Fibroblast of upper back skin (primary cell): ENCODE data around the gene ELMO3.

Experiments used
- DNase-seq: peaks from one replicate; pipeline ENCODE4 v3.0.0-alpha.2; 2013

The ELMO3 gene

GRCh38 chr16:67183627-67184452 is 15.1 kb upstream of the ELMO3 start, which contains the start of gene MATCAP1:
Gene MATCAP1 (minus strand): TSS chr16:67183963. CDS start chr16:67180610, 3,353 bp downstream.
- peak; percentile 98 for DNase-seq

GRCh38 chr16:67184453-67184994 is 14.4 kb upstream of the ELMO3 start:
- no peak for DNase-seq

- DNase-seq: peak; percentile 85
Observed at GRCh38 chr16:67184995-67185650, 13.8 kb upstream of the ELMO3 start.

GRCh38 chr16:67185651-67186134 is 13.2 kb upstream of the ELMO3 start:
- DNase-seq: no peak

DNA sequence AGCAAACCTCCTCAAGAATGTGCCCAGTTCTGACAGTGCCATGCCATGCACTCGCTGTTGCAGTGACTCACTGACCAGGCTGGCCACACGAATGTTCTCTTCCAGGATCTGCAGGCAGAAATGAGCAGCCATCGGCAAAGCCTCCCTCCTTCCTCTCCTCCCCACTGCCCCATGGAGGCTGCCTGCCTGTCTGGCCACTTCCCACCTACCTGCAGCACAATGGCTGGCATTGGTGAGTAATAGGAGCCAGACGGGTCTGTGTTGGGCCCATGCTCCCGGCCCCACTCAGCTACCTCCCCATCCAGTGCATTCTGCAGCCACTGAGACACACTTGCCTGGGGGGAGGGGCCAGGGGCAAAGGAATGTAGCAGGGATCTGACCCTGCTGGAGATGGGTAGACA is 12.4 kb upstream of the ELMO3 start:
- DNase-seq: no peak

- DNase-seq: no peak
Observed at GRCh38 chr16:67187175-67187890, 11.6 kb upstream of the ELMO3 start.

DNA sequence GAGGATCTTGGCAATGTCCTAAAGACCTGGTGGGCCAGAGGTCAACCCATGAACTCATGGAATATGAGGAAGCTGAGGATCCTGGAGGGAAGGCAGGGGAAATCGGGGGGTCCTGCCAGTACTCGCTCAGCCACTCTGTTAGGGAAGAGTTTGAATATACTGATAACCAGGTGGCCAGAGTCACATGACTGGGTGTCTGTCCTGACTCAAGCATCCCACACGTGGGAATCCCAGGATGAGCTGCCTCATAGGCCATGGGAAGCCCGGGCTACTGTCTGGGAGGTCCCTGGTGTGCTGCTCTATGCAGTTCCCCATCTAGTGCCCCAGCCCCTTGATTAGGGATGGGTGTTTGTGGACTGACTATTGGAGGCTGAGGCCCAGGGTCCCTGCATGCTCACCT is 10.6 kb upstream of the ELMO3 start:
- DNase-seq: no peak

DNA sequence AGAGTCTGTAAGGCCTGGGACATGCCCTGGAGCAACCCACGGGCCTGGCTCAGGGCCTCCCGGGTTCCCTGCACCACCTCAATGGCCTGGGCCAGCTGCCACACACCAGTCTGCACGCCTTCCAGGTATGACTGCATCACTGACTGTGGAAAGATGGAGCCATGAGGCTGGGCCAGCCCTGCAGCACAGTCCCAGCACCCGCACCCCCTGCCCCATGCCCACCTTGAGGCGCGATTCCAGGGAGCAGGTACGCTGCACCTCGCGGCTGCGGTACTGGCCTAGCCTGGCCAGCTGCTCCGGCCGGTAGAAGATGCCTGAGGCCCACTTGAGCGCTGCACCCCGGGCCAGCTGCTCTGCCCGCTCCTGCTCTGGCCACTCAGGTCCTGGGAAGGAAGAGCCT is 10.1 kb upstream of the ELMO3 start:
- DNase-seq: no peak

DNA sequence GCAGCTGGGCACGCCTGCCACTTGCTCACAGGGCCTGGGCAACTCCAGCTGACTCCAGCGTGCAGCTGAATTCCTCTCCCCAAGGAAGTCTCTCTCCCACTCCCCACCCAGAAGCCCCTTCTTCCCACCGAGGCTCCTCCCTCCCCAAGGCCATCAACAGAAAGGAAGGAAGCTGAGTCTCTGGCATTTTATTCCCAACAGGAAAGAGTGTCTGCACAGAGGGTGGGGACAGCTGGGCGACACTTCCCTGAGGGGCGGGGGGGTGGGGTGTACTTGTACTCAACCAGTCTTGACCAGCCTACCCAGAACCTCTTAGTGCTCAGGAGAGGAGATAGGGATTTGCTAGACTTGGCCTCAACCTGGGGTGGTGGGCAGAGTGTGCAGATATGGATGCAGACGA is 8.9 kb upstream of the ELMO3 start, which contains the start of gene EXOC3L1:
EXOC3L1 (minus strand) TSS at position 96 of the 400 bp plus-strand sequence. CDS start 460 bp downstream, outside the sequence.
- no peak for DNase-seq

GRCh38 chr16:67190448-67191399 is 8.2 kb upstream of the ELMO3 start:
- DNase-seq: no peak

DNA sequence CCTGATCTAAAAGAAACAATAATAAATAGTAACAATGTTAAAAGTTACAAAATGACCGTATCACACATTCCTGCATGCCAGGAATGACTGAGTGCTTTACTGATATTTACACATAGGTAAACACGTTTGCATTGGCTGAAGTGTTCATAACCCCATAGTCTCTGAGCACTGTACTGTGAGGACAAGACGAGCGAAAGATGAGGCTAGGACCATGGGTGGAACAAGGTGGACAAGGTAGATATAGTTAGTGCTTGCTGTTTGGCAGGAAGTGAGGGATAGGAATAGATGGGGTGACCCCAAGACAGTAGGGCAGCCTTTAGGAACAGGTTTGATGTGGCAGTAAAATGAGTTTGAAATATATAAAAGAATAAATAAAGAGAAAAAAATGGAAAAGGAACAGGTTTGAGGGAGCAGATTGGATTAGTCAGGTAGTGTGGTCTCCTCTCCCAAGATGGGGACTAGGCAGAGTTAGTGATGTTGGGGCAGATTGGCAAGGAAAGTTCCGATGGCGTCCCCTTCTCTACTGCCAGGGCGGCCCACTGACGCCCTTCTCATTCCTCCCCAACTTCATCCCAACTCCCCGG is 7.4 kb upstream of the ELMO3 start:
- DNase-seq: no peak

GRCh38 chr16:67191995-67192681 is 6.8 kb upstream of the ELMO3 start, which contains the start of gene E2F4:
Gene E2F4 (plus strand): TSS chr16:67192155. CDS start chr16:67192228, 73 bp downstream.
- DNase-seq: peak; percentile 88

GRCh38 chr16:67192781-67193361 is 6.1 kb upstream of the ELMO3 start:
- DNase-seq: no peak

DNA sequence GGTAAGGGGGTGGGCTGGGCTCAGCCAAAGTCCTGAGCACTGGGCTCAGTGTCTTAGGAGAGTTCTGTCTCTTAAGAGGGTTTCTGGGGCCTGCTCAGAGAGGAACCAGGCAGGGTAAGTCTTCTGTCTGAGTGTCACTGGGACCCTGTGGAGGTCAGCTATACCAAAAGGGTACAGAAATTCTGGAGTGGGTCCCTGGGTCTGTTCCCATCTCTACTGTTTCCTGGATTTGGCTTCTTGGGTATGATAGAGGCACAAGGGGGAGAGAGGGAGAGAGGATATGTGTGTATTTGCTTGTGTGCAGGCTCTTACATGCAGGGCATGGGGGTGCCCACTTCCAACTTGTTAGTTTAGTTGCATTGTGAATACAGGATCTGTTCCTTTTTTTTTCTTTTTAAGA is 5.4 kb upstream of the ELMO3 start:
- DNase-seq: no peak

DNA sequence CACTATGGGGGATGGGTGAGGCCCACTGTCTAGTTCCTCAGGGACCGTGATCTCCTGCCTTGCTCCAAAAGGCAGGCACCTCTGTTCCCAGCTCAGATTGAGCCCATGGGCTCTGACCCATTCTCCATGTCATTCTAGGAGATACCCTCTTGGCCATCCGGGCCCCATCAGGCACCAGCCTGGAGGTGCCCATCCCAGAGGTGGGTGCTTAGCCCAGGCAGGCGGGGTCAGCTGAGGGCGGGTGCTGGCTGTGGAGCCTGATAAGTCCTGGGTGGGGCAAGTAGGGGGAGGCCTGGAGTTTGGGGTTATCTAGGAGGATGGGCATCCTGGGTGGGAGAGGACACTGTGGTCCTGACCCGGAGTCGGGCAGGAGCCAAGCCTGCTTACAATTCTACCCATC is 4.7 kb upstream of the ELMO3 start:
- no peak for DNase-seq

GRCh38 chr16:67195676-67196075 is 3.3 kb upstream of the ELMO3 start:
- DNase-seq: no peak

DNA sequence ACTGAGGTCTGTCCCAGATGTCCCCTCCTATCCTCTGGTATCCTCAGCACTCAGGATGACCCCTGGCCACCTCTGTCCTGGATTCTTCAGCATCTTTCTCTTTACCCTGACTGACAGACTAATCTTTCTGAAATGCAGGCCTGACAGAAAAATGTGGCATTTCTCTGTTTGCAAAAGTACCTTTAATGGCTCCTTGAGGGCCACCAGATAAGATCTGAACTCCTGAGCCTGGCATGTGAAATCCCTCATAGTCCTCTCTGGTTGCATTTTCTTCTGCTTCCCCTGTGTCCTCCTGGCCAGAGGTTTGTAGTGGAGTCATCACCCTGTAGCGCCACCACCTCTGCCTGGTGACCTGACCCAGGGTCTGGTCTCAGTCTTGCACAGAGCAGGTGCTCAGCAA is 2.0 kb upstream of the ELMO3 start:
- no peak for DNase-seq

DNA sequence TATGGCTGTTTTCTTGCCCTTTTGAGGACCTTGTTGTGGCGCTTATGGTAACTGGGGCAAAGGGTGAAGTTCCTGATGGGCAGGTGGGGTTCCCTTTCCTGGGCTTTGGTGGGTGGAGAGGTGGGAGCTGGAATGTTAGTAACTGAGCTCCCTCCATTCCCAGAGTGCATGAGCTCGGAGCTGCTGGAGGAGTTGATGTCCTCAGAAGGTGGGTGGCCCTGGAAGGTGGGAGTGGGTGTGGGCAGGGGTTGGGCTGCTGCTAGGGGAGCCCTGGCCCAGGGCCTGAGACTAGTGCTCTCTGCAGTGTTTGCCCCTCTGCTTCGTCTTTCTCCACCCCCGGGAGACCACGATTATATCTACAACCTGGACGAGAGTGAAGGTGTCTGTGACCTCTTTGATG is 1.2 kb upstream of the ELMO3 start:
- no peak for DNase-seq

DNA sequence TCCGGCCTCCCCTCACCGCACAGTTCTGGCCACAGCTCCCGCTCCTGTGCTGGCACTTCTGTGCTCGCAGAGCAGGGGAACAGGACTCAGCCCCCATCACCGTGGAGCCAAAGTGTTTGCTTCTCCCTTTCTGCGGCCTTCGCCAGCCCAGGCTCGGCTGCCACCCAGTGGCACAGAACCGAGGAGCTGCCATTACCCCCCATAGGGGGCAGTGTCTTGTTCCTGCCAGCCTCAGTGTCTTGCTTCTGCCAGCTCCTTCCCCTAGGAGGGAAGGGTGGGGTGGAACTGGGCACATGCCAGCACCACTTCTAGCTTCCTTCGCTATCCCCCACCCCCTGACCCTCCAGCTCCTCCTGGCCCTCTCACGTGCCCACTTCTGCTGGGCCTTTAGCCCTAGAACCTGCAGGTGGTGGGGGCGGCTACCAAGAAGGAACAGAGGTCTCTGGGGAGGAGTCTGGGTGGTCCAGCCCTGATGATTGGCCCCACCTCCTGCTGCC is 645 bp upstream of the ELMO3 start:
- DNase-seq: no peak

DNA sequence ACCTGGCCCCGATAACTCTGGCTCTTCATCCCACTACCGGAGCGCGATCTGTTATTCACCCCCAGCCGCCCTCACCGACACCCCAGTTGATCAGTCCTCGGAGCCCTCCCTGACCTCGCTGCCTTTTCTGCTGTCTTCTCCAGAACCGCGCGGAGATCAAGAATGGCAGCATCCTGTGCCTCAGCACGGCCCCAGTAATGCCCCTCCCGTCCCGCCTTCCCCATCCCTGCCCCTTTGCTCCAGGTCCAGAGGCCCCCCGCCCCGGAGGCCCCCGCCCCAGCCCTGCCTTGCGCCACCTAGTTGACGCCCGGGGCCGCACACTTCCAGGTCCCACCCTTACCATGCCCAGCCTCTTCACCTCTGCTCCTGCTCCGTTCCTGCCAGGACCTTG is 872 bp downstream of the ELMO3 start:
- DNase-seq: no peak
